ENCODE measurements around the gene PGLYRP4.

Gene PGLYRP4

GRCh38 chr1:153393926-153394325 lies 45.3 kb upstream of the PGLYRP4 start:
- Histone ChIP-seq H3K18ac (ENCODE audit: low read depth in 1 of 2, low read length in 2 of 2) (no peak overlapping the region), H2BK120ac (ENCODE audit: low read depth, low read length) (no peak overlapping the region), H2AK5ac (ENCODE audit: low read length, severe bottlenecking) (no peak overlapping the region), H3K9me3 (ENCODE audit: control insufficient read depth, low read length) (no peaks in the 10 kb centered on the region), H3K4me3 (ENCODE audit: insufficient read depth in 1 of 2, low read depth in 1 of 2, low read length in 2 of 2) (no peak overlapping the region), H3K27ac (ENCODE audit: low read length, poor library complexity, severe bottlenecking) (no peak overlapping the region), H2BK15ac (ENCODE audit: low read depth, poor library complexity, severe bottlenecking) (no peak overlapping the region), H3K79me1 (replicated peaks; ENCODE audit: low read length, poor library complexity, severe bottlenecking) (no peaks in the 10 kb centered on the region), H2AFZ (ENCODE audit: low read depth, low read length) (no peak overlapping the region), H4K91ac (ENCODE audit: low read length) (no peak overlapping the region), H3K4me1 (ENCODE audit: control insufficient read depth, insufficient read depth, low read depth, low read length) (no peaks in the 10 kb centered on the region), H3K14ac (ENCODE audit: low read length in 2 of 2) (no peak overlapping the region), H3K27me3 (ENCODE audit: control insufficient read depth in 1 of 2, insufficient read depth in 1 of 2, low read length in 2 of 2) (peaks cover 12 to 89% of the 10 kb centered on the region in 2 experiments), H2BK12ac (ENCODE audit: low read length in 2 of 2) (no peak overlapping the region), H3K9ac (ENCODE audit: low read length) (no peak overlapping the region), H3K36me3 (ENCODE audit: control insufficient read depth in 1 of 2, insufficient read depth in 2 of 2, low read depth in 1 of 2, low read length in 2 of 2) (no peaks in the 10 kb centered on the region), H3K4ac (ENCODE audit: low read depth in 1 of 2, low read length in 2 of 2) (no peak overlapping the region), H3K4me2 (ENCODE audit: low read length, poor library complexity, severe bottlenecking) (no peak overlapping the region), H3K23ac (ENCODE audit: low read length in 2 of 2) (no peak overlapping the region), H2BK5ac (ENCODE audit: low read depth, low read length, poor library complexity, severe bottlenecking) (no peak overlapping the region), H4K8ac (ENCODE audit: low read length) (no peak overlapping the region)
- WGBS: 70% methylated on average over 6 of the region's 6 CpGs
- DNase-seq: no peak

GRCh38 chr1:153392822-153393221 lies 44.2 kb upstream of the PGLYRP4 start:
- no peaks in the 10 kb centered on the region for H3K79me1 ChIP-seq (replicated peaks; ENCODE audit: low read length, poor library complexity, severe bottlenecking)
- H3K23ac ChIP-seq (ENCODE audit: low read length in 2 of 2): no peak overlapping the region
- H2AK5ac ChIP-seq (ENCODE audit: low read length, severe bottlenecking): no peak overlapping the region
- H2BK5ac ChIP-seq (ENCODE audit: low read depth, low read length, poor library complexity, severe bottlenecking): no peak overlapping the region
- H3K27me3 ChIP-seq (ENCODE audit: control insufficient read depth in 1 of 2, insufficient read depth in 1 of 2, low read length in 2 of 2): peaks cover 12 to 89% of the 10 kb centered on the region in 2 experiments
- H3K4me2 ChIP-seq (ENCODE audit: low read length, poor library complexity, severe bottlenecking): no peak overlapping the region
- no peak overlapping the region for H2AFZ ChIP-seq (ENCODE audit: low read depth, low read length)
- no peaks in the 10 kb centered on the region for H3K4me1 ChIP-seq (ENCODE audit: control insufficient read depth, insufficient read depth, low read depth, low read length)
- no peak overlapping the region for H2BK15ac ChIP-seq (ENCODE audit: low read depth, poor library complexity, severe bottlenecking)
- WGBS: 92% methylated on average over 3 of the region's 3 CpGs
- H2BK120ac ChIP-seq (ENCODE audit: low read depth, low read length): no peak overlapping the region
- H3K27ac ChIP-seq (ENCODE audit: low read length, poor library complexity, severe bottlenecking): no peak overlapping the region
- H3K4me3 ChIP-seq (ENCODE audit: insufficient read depth in 1 of 2, low read depth in 1 of 2, low read length in 2 of 2): no peak overlapping the region
- no peak overlapping the region for H3K18ac ChIP-seq (ENCODE audit: low read depth in 1 of 2, low read length in 2 of 2)
- H3K36me3 ChIP-seq (ENCODE audit: control insufficient read depth in 1 of 2, insufficient read depth in 2 of 2, low read depth in 1 of 2, low read length in 2 of 2): no peaks in the 10 kb centered on the region
- no peak overlapping the region for H3K4ac ChIP-seq (ENCODE audit: low read depth in 1 of 2, low read length in 2 of 2)
- no peak overlapping the region for H3K9ac ChIP-seq (ENCODE audit: low read length)
- no peak overlapping the region for H4K8ac ChIP-seq (ENCODE audit: low read length)
- DNase-seq: no peak
- H3K9me3 ChIP-seq (ENCODE audit: control insufficient read depth, low read length): no peaks in the 10 kb centered on the region
- no peak overlapping the region for H4K91ac ChIP-seq (ENCODE audit: low read length)
- no peak overlapping the region for H3K14ac ChIP-seq (ENCODE audit: low read length in 2 of 2)
- no peak overlapping the region for H2BK12ac ChIP-seq (ENCODE audit: low read length in 2 of 2)

DNA sequence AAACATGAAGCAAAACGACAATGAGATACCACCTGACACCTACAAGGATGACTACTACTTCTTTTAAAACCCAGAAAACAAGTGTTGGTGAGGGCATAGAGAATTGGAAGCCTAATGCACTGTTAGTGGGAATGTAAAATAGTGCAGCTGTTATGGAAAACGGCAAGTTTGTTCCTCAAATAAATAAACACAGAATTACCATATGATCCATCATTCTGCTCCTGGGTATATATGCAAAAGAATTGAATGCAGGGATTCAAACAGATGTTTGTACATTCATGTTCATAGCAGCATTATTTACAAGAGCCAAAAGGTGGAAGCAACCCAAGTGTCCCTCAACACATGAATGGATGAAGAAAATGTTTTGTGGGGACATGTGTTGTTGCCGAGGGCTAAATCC lies 43.6 kb upstream of the PGLYRP4 start:
- H2BK12ac ChIP-seq (ENCODE audit: low read length in 2 of 2): no peak overlapping the region
- H3K4me3 ChIP-seq (ENCODE audit: insufficient read depth in 1 of 2, low read depth in 1 of 2, low read length in 2 of 2): no peak overlapping the region
- H4K91ac ChIP-seq (ENCODE audit: low read length): no peak overlapping the region
- no peaks in the 10 kb centered on the region for H3K79me1 ChIP-seq (replicated peaks; ENCODE audit: low read length, poor library complexity, severe bottlenecking)
- no peak overlapping the region for H4K8ac ChIP-seq (ENCODE audit: low read length)
- H3K23ac ChIP-seq (ENCODE audit: low read length in 2 of 2): no peak overlapping the region
- no peaks in the 10 kb centered on the region for H3K36me3 ChIP-seq (ENCODE audit: control insufficient read depth in 1 of 2, insufficient read depth in 2 of 2, low read depth in 1 of 2, low read length in 2 of 2)
- H3K9ac ChIP-seq (ENCODE audit: low read length): no peak overlapping the region
- H2BK15ac ChIP-seq (ENCODE audit: low read depth, poor library complexity, severe bottlenecking): no peak overlapping the region
- no peak overlapping the region for H2BK120ac ChIP-seq (ENCODE audit: low read depth, low read length)
- DNase-seq: no peak
- no peaks in the 10 kb centered on the region for H3K9me3 ChIP-seq (ENCODE audit: control insufficient read depth, low read length)
- no peak overlapping the region for H2AFZ ChIP-seq (ENCODE audit: low read depth, low read length)
- no peak overlapping the region for H3K4ac ChIP-seq (ENCODE audit: low read depth in 1 of 2, low read length in 2 of 2)
- no peak overlapping the region for H3K27ac ChIP-seq (ENCODE audit: low read length, poor library complexity, severe bottlenecking)
- no peak overlapping the region for H3K14ac ChIP-seq (ENCODE audit: low read length in 2 of 2)
- no peak overlapping the region for H2BK5ac ChIP-seq (ENCODE audit: low read depth, low read length, poor library complexity, severe bottlenecking)
- no peak overlapping the region for H3K18ac ChIP-seq (ENCODE audit: low read depth in 1 of 2, low read length in 2 of 2)
- no peak overlapping the region for H2AK5ac ChIP-seq (ENCODE audit: low read length, severe bottlenecking)
- no peaks in the 10 kb centered on the region for H3K4me1 ChIP-seq (ENCODE audit: control insufficient read depth, insufficient read depth, low read depth, low read length)
- H3K27me3 ChIP-seq (ENCODE audit: control insufficient read depth in 1 of 2, insufficient read depth in 1 of 2, low read length in 2 of 2): peaks cover 12 to 94% of the 10 kb centered on the region in 2 experiments
- no peak overlapping the region for H3K4me2 ChIP-seq (ENCODE audit: low read length, poor library complexity, severe bottlenecking)
- WGBS: 83% methylated on average over 1 of the region's 3 CpGs

DNA sequence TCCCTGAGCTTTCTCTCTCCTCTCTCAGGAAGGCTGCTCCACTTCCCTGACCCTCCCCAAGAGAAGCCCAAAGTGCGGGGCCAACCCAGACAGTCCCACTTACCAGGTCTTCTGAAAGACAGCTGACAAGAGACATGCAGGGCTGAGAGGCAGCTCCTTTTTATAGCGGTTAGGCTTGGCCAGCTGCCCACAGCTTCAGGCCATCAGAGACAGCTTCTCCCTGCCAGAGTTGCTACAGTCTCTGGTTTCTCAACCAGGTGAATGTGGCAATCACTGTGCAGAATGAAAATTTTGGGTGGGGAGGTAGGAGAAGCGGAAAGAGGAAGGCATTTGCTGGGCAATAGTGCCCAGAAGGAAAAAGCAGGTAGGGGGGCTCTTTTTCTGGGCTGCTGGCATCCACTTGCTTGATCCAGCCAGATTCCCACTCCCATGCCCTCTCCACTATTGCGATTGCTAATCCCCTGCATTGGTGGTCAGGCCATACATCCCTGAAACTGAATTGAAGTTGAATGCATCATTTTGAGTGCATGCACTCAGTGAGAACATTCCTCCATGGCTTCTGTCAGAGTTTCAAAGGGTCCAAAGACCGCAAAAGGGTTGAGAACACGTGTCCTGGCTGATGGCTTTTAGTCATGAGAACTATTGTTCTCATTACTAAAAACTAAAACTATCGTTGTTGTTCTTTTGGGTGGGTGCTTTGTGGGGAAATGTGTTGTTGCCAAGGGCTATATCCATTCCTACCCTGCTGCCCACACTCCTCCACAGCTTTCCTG lies 42.5 kb upstream of the PGLYRP4 start, which contains the start of gene S100A8:
Gene S100A8, minus strand, starts transcription at position 136 of the 773 bp plus-strand sequence. CDS start 538 bp downstream, outside the sequence.
- H3K18ac ChIP-seq (ENCODE audit: low read depth in 1 of 2, low read length in 2 of 2): no peak within 1 kb of the TSS
- no peak within 1 kb of the TSS for H3K23ac ChIP-seq (ENCODE audit: low read length in 2 of 2)
- H3K27ac ChIP-seq (ENCODE audit: low read length, poor library complexity, severe bottlenecking): no peak within 1 kb of the TSS
- peaks cover 12 to 93% of the 10 kb centered on the region in 2 experiments for H3K27me3 ChIP-seq (ENCODE audit: control insufficient read depth in 1 of 2, insufficient read depth in 1 of 2, low read length in 2 of 2)
- no peak within 1 kb of the TSS for H3K9ac ChIP-seq (ENCODE audit: low read length)
- H2BK120ac ChIP-seq (ENCODE audit: low read depth, low read length): no peak within 1 kb of the TSS
- DNase-seq: no peak
- no peak within 1 kb of the TSS for H2AK5ac ChIP-seq (ENCODE audit: low read length, severe bottlenecking)
- H3K36me3 ChIP-seq (ENCODE audit: control insufficient read depth in 1 of 2, insufficient read depth in 2 of 2, low read depth in 1 of 2, low read length in 2 of 2): no peaks in the 10 kb centered on the region
- H3K79me1 ChIP-seq (replicated peaks; ENCODE audit: low read length, poor library complexity, severe bottlenecking): no peaks in the 10 kb centered on the region
- H2BK15ac ChIP-seq (ENCODE audit: low read depth, poor library complexity, severe bottlenecking): no peak within 1 kb of the TSS
- no peak within 1 kb of the TSS for H3K4me3 ChIP-seq (ENCODE audit: insufficient read depth in 1 of 2, low read depth in 1 of 2, low read length in 2 of 2)
- no peak within 1 kb of the TSS for H2BK12ac ChIP-seq (ENCODE audit: low read length in 2 of 2)
- H3K14ac ChIP-seq (ENCODE audit: low read length in 2 of 2): no peak within 1 kb of the TSS
- no peak within 1 kb of the TSS for H2BK5ac ChIP-seq (ENCODE audit: low read depth, low read length, poor library complexity, severe bottlenecking)
- H2AFZ ChIP-seq (ENCODE audit: low read depth, low read length): no peak within 1 kb of the TSS
- no peak within 1 kb of the TSS for H4K8ac ChIP-seq (ENCODE audit: low read length)
- H4K91ac ChIP-seq (ENCODE audit: low read length): no peak within 1 kb of the TSS
- H3K9me3 ChIP-seq (ENCODE audit: control insufficient read depth, low read length): no peaks in the 10 kb centered on the region
- 72% methylated on average over 5 of the region's 7 CpGs for WGBS
- no peaks in the 10 kb centered on the region for H3K4me1 ChIP-seq (ENCODE audit: control insufficient read depth, insufficient read depth, low read depth, low read length)
- H3K4me2 ChIP-seq (ENCODE audit: low read length, poor library complexity, severe bottlenecking): no peak within 1 kb of the TSS
- no peak within 1 kb of the TSS for H3K4ac ChIP-seq (ENCODE audit: low read depth in 1 of 2, low read length in 2 of 2)

All from mesenchymal stem cell (in vitro differentiated cells and primary cell).